MCF 10A (cell line): ENCODE results near the gene LRRN2. TPM values are rescaled to one million over a fixed set of nuclear protein-coding genes. Genes with fewer than 3 reads are reported as not detected.
"Not testable (repeated sequence)": the region's sequence is repeated elsewhere in the genome, so short reads cannot be mapped to it uniquely, and the experiment has no call there.

Experiments used
- BruUV-seq: library from RNA; stranded (reverse); fragments of 400-500 nt; replicated peaks from 2 replicates; lab custom pipeline; 2021; lab: Mats Ljungman, UMichigan
- CTCF ChIA-PET: fragments of 300-600 bp; sonication (Branson Sonifier 250); formaldehyde crosslinking; extraction: SDS; loops from one replicate; lab custom pipeline; 2021; ENCODE audit warnings: antibody characterized with exemption, inconsistent platforms; lab: Yijun Ruan, JAX
- POLR2A ChIA-PET: fragments of 300-600, 350-650 bp; sonication (Branson Sonifier 250); formaldehyde crosslinking; extraction: SDS; loops from one replicate; lab custom pipeline; 2020; ENCODE audit warnings: antibody characterized with exemption, inconsistent platforms; lab: Yijun Ruan, JAX
- DNase-seq: peaks from one replicate; pipeline ENCODE4 v3.0.0-alpha.2; 2018; ENCODE audit not compliant: unreplicated experiment
- H3K27ac Mint-ChIP-seq: one replicate; pipeline ENCODE4 v1.8.0; 2022; ENCODE audit warnings: mild to moderate bottlenecking, low read depth, mixed read lengths; ENCODE audit not compliant: unreplicated experiment
- H3K27me3 Mint-ChIP-seq: one replicate; pipeline ENCODE4 v1.8.0; 2022; ENCODE audit warnings: mixed read lengths; ENCODE audit not compliant: insufficient read depth, unreplicated experiment
- H3K36me3 Mint-ChIP-seq: one replicate; pipeline ENCODE4 v1.8.0; 2022; ENCODE audit warnings: mild to moderate bottlenecking, moderate library complexity, mixed read lengths; ENCODE audit not compliant: insufficient read depth, unreplicated experiment
- H3K4me1 Mint-ChIP-seq: one replicate; pipeline ENCODE4 v1.8.0; 2022; ENCODE audit warnings: mixed read lengths; ENCODE audit not compliant: insufficient read depth, unreplicated experiment
- H3K4me3 Mint-ChIP-seq: one replicate; pipeline ENCODE4 v1.8.0; 2022; ENCODE audit warnings: mild to moderate bottlenecking, moderate library complexity, mixed read lengths; ENCODE audit not compliant: unreplicated experiment
- H3K9me3 Mint-ChIP-seq: one replicate; pipeline ENCODE4 v1.8.0; 2022; ENCODE audit warnings: mixed read lengths; ENCODE audit not compliant: unreplicated experiment
- CTCF ChIP-seq: fragments of 200-600 bp; IDR thresholded peaks from one replicate; pipeline ENCODE4 v1.8.0; 2022; ENCODE audit warnings: antibody characterized with exemption, mild to moderate bottlenecking; ENCODE audit not compliant: unreplicated experiment
- intact Hi-C: fragments of 100-400 bp; cut with micrococcal nuclease; formaldehyde crosslinking; loops from 2 replicates; pipeline ENCODE4 v1.14.1; 2022
- total RNA-seq: library from RNA; stranded (reverse); gene quantifications from 2 replicates; pipeline ENCODE4 v1.2.3, GENCODE V29; 2022

LRRN2 gene
- total RNA-seq, 1 experiment from 2014 or later, result not detected

- H3K4me3 Mint-ChIP-seq, result no peak overlapping the region
- H3K36me3 Mint-ChIP-seq, result no peaks in the 10 kb centered on the region
- no peak for TF ChIP-seq CTCF
- DNase-seq, result no peak
- POLR2A ChIA-PET, result no interaction called here
- no peak overlapping the region for H3K27ac Mint-ChIP-seq
- H3K4me1 Mint-ChIP-seq, result no peaks in the 10 kb centered on the region
- no TSS peak for BruUV-seq
- CTCF ChIA-PET, result interaction anchor here (0.5 to 1.3 kb wide), 2 partner anchors 14 to 468 kb away, joined by 3 to 4 read pairs; no protein-coding TSS in a partner anchor
- H3K27me3 Mint-ChIP-seq, result peaks cover 45% of the 10 kb centered on the region
- intact Hi-C loops, result no loop called here
- H3K9me3 Mint-ChIP-seq, result no peaks in the 10 kb centered on the region
Measured at GRCh38 chr1:204630132-204630905, 55.2 kb downstream of the LRRN2 start.

- BruUV-seq, H3K9me3 Mint-ChIP-seq, DNase-seq, H3K4me1 Mint-ChIP-seq, H3K36me3 Mint-ChIP-seq, H3K4me3 Mint-ChIP-seq, H3K27ac Mint-ChIP-seq, POLR2A ChIA-PET, intact Hi-C loops: not testable (repeated sequence)
- H3K27me3 Mint-ChIP-seq, result peaks cover 42% of the 10 kb centered on the region
- CTCF ChIA-PET, result interaction anchor here (0.5 kb wide), 1 partner anchor 467 kb away, joined by 3 read pairs; no protein-coding TSS in a partner anchor
Measured at GRCh38 chr1:204629459-204629858, 56.1 kb downstream of the LRRN2 start.

GRCh38 chr1:204628868-204629267 lies 56.7 kb downstream of the LRRN2 start:
- no TSS peak for BruUV-seq
- ChIA-PET POLR2A (no interaction called here), CTCF (interaction anchor here (1.0 to 1.2 kb wide), 2 partner anchors 135 to 178 kb away, joined by 3 to 9 read pairs; no protein-coding TSS in a partner anchor)
- no peak for DNase-seq
- no peaks in the 10 kb centered on the region for H3K4me1 Mint-ChIP-seq
- peaks cover 36% of the 10 kb centered on the region for H3K27me3 Mint-ChIP-seq
- H3K36me3 Mint-ChIP-seq, result no peaks in the 10 kb centered on the region
- no peak overlapping the region for H3K27ac Mint-ChIP-seq
- no peak for TF ChIP-seq CTCF
- no peaks in the 10 kb centered on the region for H3K9me3 Mint-ChIP-seq
- H3K4me3 Mint-ChIP-seq, result no peak overlapping the region
- intact Hi-C loops, result no loop called here

GRCh38 chr1:204627436-204627835 lies 58.1 kb downstream of the LRRN2 start:
- Mint-ChIP-seq H3K4me3 (no peak overlapping the region), H3K36me3 (no peaks in the 10 kb centered on the region), H3K27ac (no peak overlapping the region), H3K9me3 (no peaks in the 10 kb centered on the region), H3K27me3 (peaks cover 29% of the 10 kb centered on the region), H3K4me1 (no peaks in the 10 kb centered on the region)
- DNase-seq, result no peak
- TF ChIP-seq CTCF, result no peak
- BruUV-seq, result no TSS peak
- intact Hi-C loops, result no loop called here
- ChIA-PET POLR2A (no interaction called here), CTCF (interaction anchor here (0.6 to 1.2 kb wide), 5 partner anchors 75 to 1052 kb away, joined by 3 to 9 read pairs (median 3); no protein-coding TSS in a partner anchor)
